Parietal lobe (tissue), 2 donors: ENCODE data around the gene HDAC3. TPM values are rescaled to one million over a fixed set of nuclear protein-coding genes. Genes with fewer than 3 reads are reported as not detected.

Source experiments
- small RNA-seq: library from RNA; depleted of rRNA; stranded (forward); fragments of <200 nt; gene quantifications from one replicate; pipeline ENCODE3, GENCODE V24; 2014; ENCODE audit warnings: low replicate concordance
- total RNA-seq: library from RNA; depleted of rRNA; stranded (reverse); fragments of >200 nt; gene quantifications from one replicate; pipeline ENCODE4 v1.2.3, GENCODE V29; 2014

Gene HDAC3
- 81.7 TPM for total RNA-seq

DNA sequence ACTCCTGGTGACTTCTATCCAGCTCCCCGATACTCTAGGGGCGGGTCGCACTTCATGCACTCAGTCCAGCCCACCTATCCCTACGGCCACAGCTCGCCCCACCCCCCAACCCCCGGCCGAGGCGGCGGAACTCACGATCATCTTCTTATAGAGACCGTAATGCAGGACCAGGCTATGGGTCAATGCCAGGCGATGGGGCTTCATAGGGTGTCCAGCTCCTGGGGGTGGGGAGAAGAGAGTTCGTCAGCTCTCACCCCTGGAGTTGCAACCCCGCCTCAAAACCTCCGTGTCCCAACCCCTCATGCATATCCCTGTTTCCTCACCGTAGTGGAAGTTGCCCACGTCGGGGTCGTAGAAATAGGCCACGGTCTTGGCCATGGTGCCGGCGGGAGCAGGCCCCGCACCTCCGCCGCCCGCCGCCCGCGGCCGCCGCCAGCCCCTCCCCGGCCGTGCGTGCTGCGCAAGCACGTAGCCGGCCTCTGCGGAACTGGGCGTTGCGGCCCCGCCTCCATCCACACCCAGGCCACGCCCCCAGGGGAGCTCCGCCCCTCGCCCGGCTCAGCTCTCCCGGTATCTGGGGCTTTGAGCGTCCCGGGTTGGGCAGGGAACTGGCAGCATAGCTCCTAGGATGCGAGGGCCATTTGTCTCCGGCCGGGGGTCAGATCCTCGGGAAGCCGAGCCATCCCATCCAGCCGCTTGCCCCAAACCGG, at the start of gene HDAC3, which contains the start of gene RELL2:
Gene HDAC3 (minus strand): TSS at position 437 of the 710 bp plus-strand sequence. CDS start 59 bp downstream, at position 378.
Gene RELL2 (plus strand): TSS at position 585 of the 710 bp plus-strand sequence. CDS start 1,229 bp downstream, outside the sequence.

DNA sequence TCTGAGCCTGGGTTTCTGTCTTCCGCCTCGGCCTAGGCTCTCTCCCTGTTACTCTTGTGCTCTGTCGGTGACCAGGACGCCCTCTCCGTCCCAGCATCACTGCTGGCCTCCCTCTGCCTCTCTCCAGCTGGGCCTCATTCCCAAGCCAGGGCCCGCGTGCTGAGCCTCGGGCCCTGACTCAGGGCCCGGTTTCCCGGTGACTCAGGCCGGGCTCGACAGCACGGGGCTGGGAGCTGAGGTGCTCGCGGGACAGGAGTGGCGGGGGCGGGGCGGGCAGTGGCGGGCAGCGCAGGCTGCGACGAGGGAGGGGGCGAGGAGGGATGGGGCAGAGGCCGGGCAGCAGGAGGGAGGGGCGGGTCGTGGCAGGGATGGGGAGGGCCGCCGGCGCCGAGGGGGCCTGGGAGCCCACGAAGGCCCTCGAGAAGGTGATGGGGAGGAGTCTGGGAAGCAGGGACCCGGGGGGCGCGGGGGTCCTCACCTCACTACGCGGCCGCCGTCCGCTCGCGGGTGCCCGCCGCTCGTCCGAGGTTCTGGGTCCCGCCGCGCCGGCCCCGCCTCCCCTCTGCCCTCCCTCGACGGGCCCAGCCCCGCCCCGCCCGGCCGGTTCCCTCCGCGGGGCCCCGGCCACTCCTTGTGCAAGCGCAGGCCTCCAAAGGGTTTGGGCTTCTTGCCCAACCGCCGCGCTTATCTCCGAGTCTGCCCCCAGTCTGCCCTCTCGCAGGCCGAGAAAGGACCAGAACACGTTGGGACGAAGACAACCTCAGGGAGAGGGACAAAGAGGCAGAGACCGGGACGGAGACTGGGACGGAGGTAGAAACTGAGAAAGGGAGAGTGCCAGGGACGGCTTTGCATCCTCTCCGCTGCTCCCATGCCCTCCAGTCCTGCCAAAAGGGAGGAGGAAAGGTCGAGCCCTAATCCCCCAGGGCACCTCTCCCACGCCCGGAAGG, 45.3 kb upstream of the HDAC3 start, which contains the start of gene ARAP3:
Gene ARAP3 (minus strand): TSS at position 536 of the 947 bp plus-strand sequence. CDS start 1,744 bp downstream, outside the sequence.

DNA sequence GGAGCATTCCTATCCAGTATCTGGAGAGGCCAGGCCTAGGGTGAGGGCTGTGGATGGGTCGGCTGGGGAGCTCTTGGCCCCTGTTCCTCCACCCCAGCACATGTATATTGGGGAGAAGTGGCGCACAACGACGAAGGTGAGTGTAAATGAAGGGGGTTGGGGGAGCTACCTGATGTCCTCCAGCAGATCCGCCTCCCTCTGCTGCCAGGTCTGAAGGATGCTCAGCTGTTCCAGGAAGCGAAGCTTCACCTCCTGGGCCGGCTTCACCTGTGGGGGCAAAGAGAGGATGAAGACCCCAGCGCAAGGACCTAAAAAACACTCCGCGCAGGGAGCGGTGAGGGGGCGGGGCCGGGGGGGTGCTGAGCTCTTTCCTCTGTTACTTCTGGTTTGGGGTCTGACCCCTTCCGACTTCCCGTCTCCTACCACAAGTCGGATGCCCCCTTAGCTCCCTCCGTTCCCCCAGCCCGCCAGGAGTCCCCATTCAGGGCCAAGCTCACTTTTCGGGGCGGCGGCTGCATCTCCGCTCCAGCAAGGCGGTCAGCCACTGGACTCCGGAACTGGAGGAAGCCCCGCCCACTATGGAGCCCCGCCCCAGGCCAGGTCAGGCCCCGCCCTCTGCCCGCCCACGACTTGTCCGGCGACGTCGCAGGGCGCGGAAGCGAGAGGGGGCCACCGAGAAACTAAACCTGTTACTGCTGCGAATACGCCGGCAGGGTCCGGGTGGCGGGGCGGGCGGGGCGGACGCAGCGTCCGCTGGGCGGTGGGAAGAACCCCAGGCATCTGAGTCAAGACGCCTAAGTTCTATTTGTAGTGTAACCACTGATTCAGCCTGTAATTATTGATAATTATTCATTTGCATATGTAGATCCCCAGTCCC, 14.4 kb upstream of the HDAC3 start, which contains the start of gene FCHSD1:
Gene FCHSD1 (minus strand): TSS at position 568 of the 877 bp plus-strand sequence. CDS start 50 bp downstream, at position 518.

DNA sequence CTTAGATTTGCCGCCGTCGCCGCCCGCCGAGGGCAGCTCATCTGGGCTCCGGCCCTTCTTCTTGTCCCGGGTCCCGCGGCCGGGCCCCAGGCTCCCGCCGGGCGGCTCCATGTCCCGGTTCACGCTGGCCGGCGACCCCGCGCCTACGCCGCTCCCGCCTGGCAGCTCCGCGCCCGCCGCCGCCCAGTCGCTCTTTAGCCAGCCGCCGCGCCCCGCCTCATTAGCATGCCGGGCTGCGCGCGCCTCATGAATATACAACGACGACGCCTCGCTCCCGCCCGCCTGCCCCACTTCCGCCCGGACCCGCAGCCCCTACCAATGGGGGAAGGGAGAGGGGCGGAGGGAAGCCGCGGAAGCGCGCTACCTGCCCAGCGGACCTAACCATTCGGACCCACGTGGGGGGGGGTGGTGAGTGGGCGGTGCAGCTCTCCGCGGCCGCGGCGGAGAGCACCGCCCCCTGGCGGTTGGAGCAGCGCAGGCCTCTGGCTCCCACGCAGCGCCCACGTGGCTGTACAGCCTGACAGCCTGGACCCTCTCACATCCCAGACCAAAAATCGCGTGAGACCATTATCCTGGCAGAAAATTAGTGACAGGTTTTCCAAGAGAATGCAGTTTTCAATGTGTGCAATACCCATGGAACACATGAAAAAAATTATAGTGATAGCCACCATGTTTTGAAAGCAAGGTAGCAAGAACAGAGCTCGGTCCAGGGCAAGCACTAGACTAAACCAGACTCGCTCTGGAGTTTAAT, 17.7 kb downstream of the HDAC3 start, which contains the start of gene DIAPH1:
Gene DIAPH1 (minus strand): TSS at position 197 of the 751 bp plus-strand sequence. CDS start 86 bp downstream, at position 111.

Small RNA genes lying within 50 kb of the gene (small RNA-seq; reads per million reads assigned to genes)
- gene RPS27AP10, result not detected

Other genes with a start within 250 kb of the HDAC3 start
- gene PCDHGB4, start 249.2 kb downstream of the HDAC3 start, total RNA-seq, result 35.4 TPM
- gene PCDHGA8, start 244.2 kb downstream of the HDAC3 start, total RNA-seq, result 30.0 TPM
- 41.6 TPM for gene PCDHGB5, start 238.9 kb downstream of the HDAC3 start, total RNA-seq
- gene PCDHGA9, start 234.1 kb downstream of the HDAC3 start, total RNA-seq, result 38.2 TPM
- 35.4 TPM for gene PCDHGB6, start 228.8 kb downstream of the HDAC3 start, total RNA-seq
- gene PCDHGA10, start 223.9 kb downstream of the HDAC3 start, total RNA-seq, result 36.3 TPM
- gene PCDHGB7, start 219.2 kb downstream of the HDAC3 start, total RNA-seq, result 43.5 TPM
- 40.4 TPM for gene PCDHGA11, start 215.8 kb downstream of the HDAC3 start, total RNA-seq
- gene PCDHGA12, start 206.3 kb downstream of the HDAC3 start, total RNA-seq, result 26.9 TPM
- gene PCDHGC3, start 160.9 kb downstream of the HDAC3 start, total RNA-seq, result 62.3 TPM
- gene PCDHGC4, start 151.8 kb downstream of the HDAC3 start, total RNA-seq, result 91.7 TPM
- gene PCDHGC5, start 147.8 kb downstream of the HDAC3 start, total RNA-seq, result 20.0 TPM
- 39.8 TPM for gene DIAPH1, start 17.8 kb downstream of the HDAC3 start, total RNA-seq
- 9.1 TPM for gene RELL2, start 148 bp upstream of the HDAC3 start, total RNA-seq
- gene FCHSD1, start 14.6 kb upstream of the HDAC3 start, total RNA-seq, result 9.4 TPM
- gene ARAP3, start 45.4 kb upstream of the HDAC3 start, total RNA-seq, result 9.1 TPM
- 55.4 TPM for gene PCDH1, start 241.6 kb upstream of the HDAC3 start, total RNA-seq